WERI-Rb-1 (cell line): ENCODE results near the gene COX6A1.
"Not testable (repeated sequence)": the region's sequence is repeated elsewhere in the genome, so short reads cannot be mapped to it uniquely, and the experiment has no call there.

Source experiments
- DNase-seq: peaks from one replicate; pipeline ENCODE4 v3.0.0-alpha.2; 2020
- H3K27ac ChIP-seq: fragments of 250-450 bp; sonication (Bioruptor Pico); 2 replicates; pipeline ENCODE4 v1.5.1; 2020; ENCODE audit warnings: mild to moderate bottlenecking, moderate library complexity
- H3K27me3 ChIP-seq: fragments of 250-450 bp; sonication (Bioruptor Pico); 2 replicates; pipeline ENCODE4 v1.5.1; 2021; ENCODE audit warnings: mild to moderate bottlenecking, low read depth, moderate library complexity; ENCODE audit not compliant: insufficient read depth, severe bottlenecking
- H3K36me3 ChIP-seq: fragments of 250-450 bp; sonication (Bioruptor Pico); 2 replicates; pipeline ENCODE4 v1.5.1; 2020; ENCODE audit warnings: mild to moderate bottlenecking, moderate library complexity
- H3K4me3 ChIP-seq: 2 replicates; pipeline ENCODE4 v1.5.1; 2011; ENCODE audit warnings: low read depth, mild to moderate bottlenecking, control low read depth, low read length
- H3K9me3 ChIP-seq: fragments of 250-450 bp; sonication (Bioruptor Pico); 2 replicates; pipeline ENCODE4 v1.5.1; 2021; ENCODE audit warnings: mild to moderate bottlenecking, moderate library complexity; ENCODE audit not compliant: severe bottlenecking
- TF ChIP-seq, protein P1 (sequence below): IDR thresholded peaks from 2 replicates; pipeline ENCODE4 v1.5.1; 2011; ENCODE audit warnings: low read depth, mild to moderate bottlenecking, control low read depth, inconsistent platforms, low read length

COX6A1 gene

GRCh38 chr12:120481022-120481767 is 43.3 kb downstream of the COX6A1 start:
- no peak for DNase-seq
- Histone ChIP-seq H3K9me3 (no peaks in the 10 kb centered on the region), H3K27ac (no peak overlapping the region), H3K27me3 (no peaks in the 10 kb centered on the region), H3K36me3 (no peaks in the 10 kb centered on the region; the same call in none of the 2 replicates), H3K4me3 (no peak overlapping the region)
- TF ChIP-seq, protein P1, sequence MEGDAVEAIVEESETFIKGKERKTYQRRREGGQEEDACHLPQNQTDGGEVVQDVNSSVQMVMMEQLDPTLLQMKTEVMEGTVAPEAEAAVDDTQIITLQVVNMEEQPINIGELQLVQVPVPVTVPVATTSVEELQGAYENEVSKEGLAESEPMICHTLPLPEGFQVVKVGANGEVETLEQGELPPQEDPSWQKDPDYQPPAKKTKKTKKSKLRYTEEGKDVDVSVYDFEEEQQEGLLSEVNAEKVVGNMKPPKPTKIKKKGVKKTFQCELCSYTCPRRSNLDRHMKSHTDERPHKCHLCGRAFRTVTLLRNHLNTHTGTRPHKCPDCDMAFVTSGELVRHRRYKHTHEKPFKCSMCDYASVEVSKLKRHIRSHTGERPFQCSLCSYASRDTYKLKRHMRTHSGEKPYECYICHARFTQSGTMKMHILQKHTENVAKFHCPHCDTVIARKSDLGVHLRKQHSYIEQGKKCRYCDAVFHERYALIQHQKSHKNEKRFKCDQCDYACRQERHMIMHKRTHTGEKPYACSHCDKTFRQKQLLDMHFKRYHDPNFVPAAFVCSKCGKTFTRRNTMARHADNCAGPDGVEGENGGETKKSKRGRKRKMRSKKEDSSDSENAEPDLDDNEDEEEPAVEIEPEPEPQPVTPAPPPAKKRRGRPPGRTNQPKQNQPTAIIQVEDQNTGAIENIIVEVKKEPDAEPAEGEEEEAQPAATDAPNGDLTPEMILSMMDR: no peak

- TF ChIP-seq, protein P1: no peak
- no peak overlapping the region for H3K27ac ChIP-seq
- no peaks in the 10 kb centered on the region for H3K27me3 ChIP-seq
- no peaks in the 10 kb centered on the region for H3K9me3 ChIP-seq
- H3K36me3 ChIP-seq: no peaks in the 10 kb centered on the region; the same call in none of the 2 replicates
- H3K4me3 ChIP-seq: no peak overlapping the region
- DNase-seq: no peak
Measured at GRCh38 chr12:120483621-120484020, 45.7 kb downstream of the COX6A1 start.

GRCh38 chr12:120485961-120486881 is 48.3 kb downstream of the COX6A1 start:
- Histone ChIP-seq H3K27me3 (no peaks in the 10 kb centered on the region), H3K27ac (no peak overlapping the region), H3K36me3 (peaks cover 10% of the 10 kb centered on the region), H3K9me3 (no peaks in the 10 kb centered on the region), H3K4me3 (no peak overlapping the region)
- DNase-seq: no peak
- TF ChIP-seq, protein P1: no peak

DNA sequence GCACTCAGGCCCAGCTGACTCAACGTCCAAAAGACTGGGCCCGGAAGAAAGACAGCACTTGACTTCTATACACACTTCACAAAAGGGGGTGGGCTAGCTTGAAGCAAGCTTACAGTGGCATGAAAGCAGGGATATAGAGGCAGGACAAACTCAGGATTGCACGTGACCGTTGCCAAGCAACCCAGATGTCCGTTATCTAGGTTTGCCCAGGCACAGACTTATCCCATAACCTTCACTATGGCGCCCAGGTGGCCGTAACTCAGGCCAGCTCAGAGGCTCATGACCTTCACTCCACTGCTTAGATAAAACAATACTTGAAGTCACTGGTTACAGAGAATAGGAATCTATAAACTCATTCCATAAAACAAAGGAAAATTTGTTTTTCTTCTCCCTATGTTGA is 49.6 kb downstream of the COX6A1 start:
- H3K9me3 ChIP-seq: not testable (repeated sequence)

DNA sequence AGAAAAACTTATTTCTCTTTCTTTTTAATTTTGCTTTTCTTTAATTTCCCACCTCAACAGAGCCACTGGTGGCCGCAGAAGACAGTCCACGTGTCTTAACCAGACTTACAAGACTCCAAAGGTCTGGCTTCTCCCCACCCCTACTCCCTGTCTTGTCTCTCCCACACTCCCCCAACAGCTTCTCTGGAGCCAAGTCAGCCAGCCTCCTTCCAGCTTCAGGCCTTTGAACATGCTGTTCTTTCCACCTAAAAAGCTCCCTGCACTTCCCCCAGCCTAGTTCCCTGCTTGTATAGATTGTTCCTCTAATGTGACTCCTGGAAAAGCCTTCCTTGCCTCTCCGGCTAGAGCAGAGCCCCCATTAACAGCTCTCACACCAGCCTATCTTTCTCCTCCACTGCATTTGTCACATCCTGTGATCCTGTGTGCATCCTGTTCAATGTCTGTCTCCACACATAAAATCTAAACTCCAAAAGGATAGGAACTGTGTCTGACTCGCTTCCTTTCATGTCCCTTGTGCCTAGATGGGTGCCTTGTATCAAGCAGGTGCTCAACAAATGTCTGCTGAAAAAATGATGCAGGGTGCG is 50.2 kb downstream of the COX6A1 start:
- Histone ChIP-seq H3K9me3 (no peaks in the 10 kb centered on the region), H3K4me3 (no peak overlapping the region), H3K27me3 (no peaks in the 10 kb centered on the region), H3K36me3 (peaks cover 16% of the 10 kb centered on the region), H3K27ac (no peak overlapping the region)
- TF ChIP-seq, protein P1: no peak
- DNase-seq: no peak

More for the DNA sequence above, 49.6 kb downstream of the COX6A1 start:
- H3K36me3 ChIP-seq: peaks cover 16% of the 10 kb centered on the region
- not testable (repeated sequence) for H3K4me3 ChIP-seq, H3K27me3 ChIP-seq, H3K27ac ChIP-seq
- peak; percentile 24 for DNase-seq

DNA sequence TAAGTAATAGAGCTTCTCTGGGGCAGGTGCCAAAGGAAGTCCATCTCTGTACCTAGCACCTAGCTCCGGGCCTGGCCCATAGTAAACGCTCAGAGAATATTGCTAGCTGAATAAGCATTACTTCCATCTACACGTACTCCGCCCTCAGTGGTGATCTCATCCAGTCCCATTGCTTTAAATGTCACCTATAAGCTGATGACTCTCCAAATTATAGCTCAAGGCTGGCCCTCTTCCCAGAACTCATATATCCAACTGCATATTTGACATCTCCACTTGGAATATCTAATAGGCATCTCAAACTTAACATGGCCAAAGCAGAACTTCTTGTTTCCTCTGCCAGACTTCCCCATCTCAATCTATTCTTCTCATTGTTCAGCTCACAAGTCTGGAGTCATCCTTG is 51.1 kb downstream of the COX6A1 start:
- H3K36me3 ChIP-seq: peaks cover 16% of the 10 kb centered on the region
- H3K4me3 ChIP-seq: no peak overlapping the region
- TF ChIP-seq, protein P1: no peak
- H3K27me3 ChIP-seq: no peaks in the 10 kb centered on the region
- DNase-seq: no peak
- no peak overlapping the region for H3K27ac ChIP-seq
- H3K9me3 ChIP-seq: no peaks in the 10 kb centered on the region
